Breast epithelium (tissue), 4 donors: ENCODE data around the gene SORL1-AS1.

Experiments used
- DNase-seq, 2 donors: peaks; one replicate each; pipeline ENCODE4 v3.0.0-alpha.2; 2019; ENCODE audit warnings: low spot score in 2 of 2
- H3K27ac ChIP-seq, 2 donors: fragments of 200-600 bp; sonication (generic) in 1 of 2; one replicate each; pipeline ENCODE4 v1.5.1; 2016 to 2019; ENCODE audit warnings: mild to moderate bottlenecking in 1 of 2
- H3K27me3 ChIP-seq, 2 donors: fragments of 200-600 bp; sonication (generic) in 1 of 2; one replicate each; pipeline versions ENCODE4 v1.5.1 to v1.6.0; 2017 to 2019; ENCODE audit warnings: control low read depth in 1 of 2, mild to moderate bottlenecking in 1 of 2
- H3K36me3 ChIP-seq: fragments of 200-600 bp; one replicate; pipeline ENCODE4 v1.5.1; 2019
- H3K4me1 ChIP-seq, 2 donors: fragments of 200-600 bp; sonication (generic); one replicate each; pipeline ENCODE4 v1.5.1; 2016 to 2019; ENCODE audit warnings: control low read depth in 1 of 2
- H3K4me3 ChIP-seq, 3 donors: fragments of 200-600 bp; sonication (generic); 1 replicate in 2 of 3; 2 replicates in 1 of 3; pipeline ENCODE4 v1.5.1; 2016 to 2019; ENCODE audit warnings: mild to moderate bottlenecking in 3 of 3, moderate library complexity in 2 of 3
- H3K9me3 ChIP-seq, 2 donors: fragments of 200-600 bp; sonication (generic) in 1 of 2; one replicate each; pipeline ENCODE4 v1.5.1; 2016 to 2019; ENCODE audit warnings: control low read depth in 1 of 2
- POLR2A ChIP-seq: fragments of 450-650 bp; IDR thresholded peaks from one replicate; pipeline ENCODE4 v1.6.1; 2016; ENCODE audit warnings: antibody characterized with exemption, mild to moderate bottlenecking, moderate library complexity
- POLR2AphosphoS5 ChIP-seq, 3 donors: sonication (generic); formaldehyde crosslinking; IDR thresholded peaks; one replicate each; pipeline ENCODE4 v1.6.1; 2017; ENCODE audit warnings: antibody characterized with exemption in 3 of 3
- intact Hi-C: fragments of 100-400 bp; cut with DNase I; formaldehyde crosslinking; loops from one replicate; pipeline ENCODE4 v1.15.1; 2023; ENCODE audit warnings: low total_unique reads
- TF ChIP-seq, protein P1 (sequence below), 3 donors: fragments of 450-650 bp; IDR thresholded peaks; one replicate each; pipeline ENCODE4 v1.5.1; 2016 to 2017; ENCODE audit warnings: antibody characterized with exemption in 3 of 3, mild to moderate bottlenecking in 3 of 3, moderate library complexity in 3 of 3

The SORL1-AS1 gene

DNA sequence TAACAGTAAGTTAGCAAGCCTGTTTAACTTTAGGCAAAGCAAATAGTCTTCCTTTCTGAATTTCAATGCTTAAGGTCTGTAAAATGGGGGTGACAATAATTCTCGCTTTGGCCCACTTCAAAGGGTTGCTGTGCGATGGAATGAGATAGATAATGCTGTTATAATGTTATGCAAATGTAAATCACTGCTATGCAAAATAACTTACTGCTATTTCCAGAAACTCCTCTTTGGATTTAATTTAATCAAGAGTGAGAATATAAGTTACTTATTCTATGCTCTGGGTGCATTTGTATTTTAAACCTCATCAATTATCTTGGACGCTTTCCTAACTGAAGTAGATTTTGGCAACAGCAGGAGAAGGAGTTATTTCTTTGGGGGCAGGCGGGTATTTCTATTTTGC lies 4.8 kb downstream of the SORL1-AS1 start:
- H3K9me3 ChIP-seq: no peaks in the 10 kb centered on the region
- H3K27me3 ChIP-seq: no peaks in the 10 kb centered on the region
- H3K4me3 ChIP-seq: no peak overlapping the region
- H3K27ac ChIP-seq: no peak overlapping the region
- DNase-seq: no peak
- H3K4me1 ChIP-seq: no peaks in the 10 kb centered on the region
- TF ChIP-seq POLR2AphosphoS5 (IDR thresholded peaks at IDR 0.05): no peak
- TF ChIP-seq, protein P1, sequence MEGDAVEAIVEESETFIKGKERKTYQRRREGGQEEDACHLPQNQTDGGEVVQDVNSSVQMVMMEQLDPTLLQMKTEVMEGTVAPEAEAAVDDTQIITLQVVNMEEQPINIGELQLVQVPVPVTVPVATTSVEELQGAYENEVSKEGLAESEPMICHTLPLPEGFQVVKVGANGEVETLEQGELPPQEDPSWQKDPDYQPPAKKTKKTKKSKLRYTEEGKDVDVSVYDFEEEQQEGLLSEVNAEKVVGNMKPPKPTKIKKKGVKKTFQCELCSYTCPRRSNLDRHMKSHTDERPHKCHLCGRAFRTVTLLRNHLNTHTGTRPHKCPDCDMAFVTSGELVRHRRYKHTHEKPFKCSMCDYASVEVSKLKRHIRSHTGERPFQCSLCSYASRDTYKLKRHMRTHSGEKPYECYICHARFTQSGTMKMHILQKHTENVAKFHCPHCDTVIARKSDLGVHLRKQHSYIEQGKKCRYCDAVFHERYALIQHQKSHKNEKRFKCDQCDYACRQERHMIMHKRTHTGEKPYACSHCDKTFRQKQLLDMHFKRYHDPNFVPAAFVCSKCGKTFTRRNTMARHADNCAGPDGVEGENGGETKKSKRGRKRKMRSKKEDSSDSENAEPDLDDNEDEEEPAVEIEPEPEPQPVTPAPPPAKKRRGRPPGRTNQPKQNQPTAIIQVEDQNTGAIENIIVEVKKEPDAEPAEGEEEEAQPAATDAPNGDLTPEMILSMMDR (IDR thresholded peaks at IDR 0.05): no peak
- no peak for TF ChIP-seq POLR2A
- no peaks in the 10 kb centered on the region for H3K36me3 ChIP-seq
- intact Hi-C loops: no loop called here

DNA sequence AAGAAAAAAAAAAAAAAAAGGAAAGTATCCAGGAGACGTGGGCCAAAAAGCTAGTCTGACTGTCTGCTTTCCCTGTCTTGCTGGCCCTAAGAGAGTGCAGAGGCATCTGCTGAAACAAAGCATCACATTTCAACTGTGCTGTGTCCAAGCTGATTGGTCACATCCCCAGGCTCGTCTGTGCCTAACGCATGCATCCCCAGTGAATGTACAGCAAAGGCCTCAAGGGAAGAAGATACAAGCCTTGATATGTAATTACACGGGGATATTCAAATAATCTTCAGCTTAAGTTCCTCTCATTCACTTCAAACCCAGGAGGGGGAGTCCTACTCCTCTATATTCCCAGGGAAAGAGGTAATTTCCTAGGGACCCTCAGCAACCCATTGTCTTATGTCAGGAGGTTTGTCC lies 6.0 kb downstream of the SORL1-AS1 start:
- Histone ChIP-seq H3K9me3 (no peaks in the 10 kb centered on the region), H3K27me3 (no peaks in the 10 kb centered on the region), H3K4me1 (no peaks in the 10 kb centered on the region), H3K27ac (no peak overlapping the region), H3K4me3 (no peak overlapping the region), H3K36me3 (no peaks in the 10 kb centered on the region)
- DNase-seq: no peak
- intact Hi-C loops: no loop called here
- TF ChIP-seq, protein P1 (IDR thresholded peaks at IDR 0.05): no peak
- TF ChIP-seq POLR2AphosphoS5 (IDR thresholded peaks at IDR 0.05): no peak
- TF ChIP-seq POLR2A: no peak

DNA sequence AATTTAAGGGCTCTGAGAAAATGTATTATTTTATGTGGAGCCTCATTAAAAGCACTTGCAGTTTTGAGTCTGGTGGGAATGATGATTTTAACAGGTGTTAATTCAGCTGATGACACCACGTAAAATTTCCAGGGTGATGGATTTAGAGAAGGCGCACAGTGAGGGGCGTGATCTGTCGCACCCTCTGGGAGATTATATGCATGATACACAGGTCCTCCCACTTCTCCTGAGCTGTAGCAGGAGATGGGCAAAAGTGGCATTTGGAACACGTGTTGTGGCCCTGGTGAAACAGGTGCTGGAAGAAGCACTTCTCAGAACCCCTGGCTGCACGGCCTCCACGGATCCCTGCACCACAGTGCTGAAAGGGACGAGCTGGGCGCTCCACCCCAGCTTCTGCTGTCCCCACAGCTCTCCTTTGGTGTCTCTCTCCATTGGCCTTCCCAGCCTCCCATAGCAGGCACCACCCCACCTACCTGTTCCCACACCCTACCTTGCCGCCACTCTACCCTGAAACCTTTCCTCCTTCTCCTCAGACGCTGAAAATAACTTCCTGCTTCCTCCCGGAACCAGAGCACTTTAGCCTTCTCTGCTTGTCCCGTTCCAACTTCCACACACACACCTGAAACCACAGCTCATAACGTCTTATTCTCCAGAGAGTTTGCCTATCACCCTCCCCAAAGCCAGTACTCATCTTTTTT lies 7.5 kb downstream of the SORL1-AS1 start:
- no peak overlapping the region for H3K27ac ChIP-seq
- H3K4me3 ChIP-seq: no peak overlapping the region
- no peaks in the 10 kb centered on the region for H3K36me3 ChIP-seq
- no peak for DNase-seq
- no peaks in the 10 kb centered on the region for H3K27me3 ChIP-seq
- intact Hi-C loops: no loop called here
- TF ChIP-seq POLR2AphosphoS5 (IDR thresholded peaks at IDR 0.05): no peak
- TF ChIP-seq POLR2A: no peak
- no peaks in the 10 kb centered on the region for H3K9me3 ChIP-seq
- no peaks in the 10 kb centered on the region for H3K4me1 ChIP-seq

DNA sequence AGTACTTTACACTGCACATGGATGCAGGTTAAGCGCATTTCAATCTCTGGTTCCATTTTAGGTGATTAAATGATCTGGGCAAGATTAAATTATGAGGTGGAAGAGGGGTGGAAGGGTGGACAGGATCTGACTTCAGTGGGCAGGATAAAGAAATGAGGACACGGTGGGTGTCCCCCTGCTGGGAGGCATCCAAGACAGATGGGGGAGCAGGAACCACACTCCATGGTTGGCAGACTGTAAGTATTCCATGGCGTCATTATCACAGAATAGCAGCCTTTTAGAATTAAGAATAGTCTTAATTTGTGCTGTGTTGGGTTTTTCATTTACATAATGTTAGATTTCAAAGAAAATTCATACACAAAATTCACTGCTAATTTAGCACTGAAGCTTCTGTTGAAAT lies 8.2 kb downstream of the SORL1-AS1 start:
- no peak for DNase-seq
- no peak for TF ChIP-seq POLR2AphosphoS5 (IDR thresholded peaks at IDR 0.05)
- TF ChIP-seq, protein P1 (IDR thresholded peaks at IDR 0.05): no peak
- TF ChIP-seq POLR2A: no peak
- no peaks in the 10 kb centered on the region for H3K27me3 ChIP-seq

DNA sequence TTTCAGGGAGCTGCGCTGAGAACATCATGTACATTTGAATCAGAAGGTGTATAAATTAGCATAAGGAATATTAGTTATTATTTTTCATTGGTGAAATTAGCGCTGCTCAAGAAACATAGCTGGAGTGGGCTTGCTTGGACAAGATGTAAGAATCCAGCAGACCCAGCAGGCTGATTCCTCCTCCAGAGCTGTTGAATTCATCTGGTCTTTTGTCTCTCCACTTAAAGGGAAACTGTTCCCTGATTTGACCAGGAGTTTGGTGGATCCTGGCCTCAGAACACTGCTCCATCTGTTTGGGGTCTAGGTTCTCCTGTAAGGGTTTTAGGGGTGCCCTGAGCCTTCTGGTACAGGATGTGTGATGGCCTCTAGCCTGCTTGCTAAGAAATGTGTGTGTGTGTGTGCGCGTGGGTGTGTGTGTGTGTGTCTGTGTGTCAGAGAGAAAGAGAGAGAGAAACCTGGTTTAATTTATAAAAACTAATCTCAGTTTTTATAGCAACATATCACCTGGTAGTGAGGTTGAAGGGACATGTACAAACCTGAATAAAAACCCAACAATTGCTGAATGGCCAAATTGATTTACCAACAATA lies 9.0 kb downstream of the SORL1-AS1 start:
- Histone ChIP-seq H3K4me3 (no peak overlapping the region), H3K27me3 (no peaks in the 10 kb centered on the region), H3K4me1 (no peaks in the 10 kb centered on the region), H3K27ac (no peak overlapping the region), H3K9me3 (no peaks in the 10 kb centered on the region), H3K36me3 (no peaks in the 10 kb centered on the region)
- no peak for TF ChIP-seq POLR2AphosphoS5 (IDR thresholded peaks at IDR 0.05)
- no peak for TF ChIP-seq POLR2A
- TF ChIP-seq, protein P1 (IDR thresholded peaks at IDR 0.05): no peak
- intact Hi-C loops: no loop called here
- no peak for DNase-seq

More for the DNA sequence above, 8.2 kb downstream of the SORL1-AS1 start:
- no peaks in the 10 kb centered on the region for H3K4me1 ChIP-seq
- H3K27ac ChIP-seq: no peak overlapping the region
- H3K9me3 ChIP-seq: no peaks in the 10 kb centered on the region
- no peaks in the 10 kb centered on the region for H3K36me3 ChIP-seq
- no peak overlapping the region for H3K4me3 ChIP-seq
- intact Hi-C loops: no loop called here
